Measurements from ENCODE around the gene FLOT2. TPM values are rescaled to one million over a fixed set of nuclear protein-coding genes. Genes with fewer than 3 reads are reported as not detected.

FLOT2 gene, protein sequence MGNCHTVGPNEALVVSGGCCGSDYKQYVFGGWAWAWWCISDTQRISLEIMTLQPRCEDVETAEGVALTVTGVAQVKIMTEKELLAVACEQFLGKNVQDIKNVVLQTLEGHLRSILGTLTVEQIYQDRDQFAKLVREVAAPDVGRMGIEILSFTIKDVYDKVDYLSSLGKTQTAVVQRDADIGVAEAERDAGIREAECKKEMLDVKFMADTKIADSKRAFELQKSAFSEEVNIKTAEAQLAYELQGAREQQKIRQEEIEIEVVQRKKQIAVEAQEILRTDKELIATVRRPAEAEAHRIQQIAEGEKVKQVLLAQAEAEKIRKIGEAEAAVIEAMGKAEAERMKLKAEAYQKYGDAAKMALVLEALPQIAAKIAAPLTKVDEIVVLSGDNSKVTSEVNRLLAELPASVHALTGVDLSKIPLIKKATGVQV
- 100 to 1,000 TPM; 216 to 224 TPM for total RNA-seq
- 100 to 1,000 TPM; 284 to 288 TPM for polyA plus RNA-seq

DNA sequence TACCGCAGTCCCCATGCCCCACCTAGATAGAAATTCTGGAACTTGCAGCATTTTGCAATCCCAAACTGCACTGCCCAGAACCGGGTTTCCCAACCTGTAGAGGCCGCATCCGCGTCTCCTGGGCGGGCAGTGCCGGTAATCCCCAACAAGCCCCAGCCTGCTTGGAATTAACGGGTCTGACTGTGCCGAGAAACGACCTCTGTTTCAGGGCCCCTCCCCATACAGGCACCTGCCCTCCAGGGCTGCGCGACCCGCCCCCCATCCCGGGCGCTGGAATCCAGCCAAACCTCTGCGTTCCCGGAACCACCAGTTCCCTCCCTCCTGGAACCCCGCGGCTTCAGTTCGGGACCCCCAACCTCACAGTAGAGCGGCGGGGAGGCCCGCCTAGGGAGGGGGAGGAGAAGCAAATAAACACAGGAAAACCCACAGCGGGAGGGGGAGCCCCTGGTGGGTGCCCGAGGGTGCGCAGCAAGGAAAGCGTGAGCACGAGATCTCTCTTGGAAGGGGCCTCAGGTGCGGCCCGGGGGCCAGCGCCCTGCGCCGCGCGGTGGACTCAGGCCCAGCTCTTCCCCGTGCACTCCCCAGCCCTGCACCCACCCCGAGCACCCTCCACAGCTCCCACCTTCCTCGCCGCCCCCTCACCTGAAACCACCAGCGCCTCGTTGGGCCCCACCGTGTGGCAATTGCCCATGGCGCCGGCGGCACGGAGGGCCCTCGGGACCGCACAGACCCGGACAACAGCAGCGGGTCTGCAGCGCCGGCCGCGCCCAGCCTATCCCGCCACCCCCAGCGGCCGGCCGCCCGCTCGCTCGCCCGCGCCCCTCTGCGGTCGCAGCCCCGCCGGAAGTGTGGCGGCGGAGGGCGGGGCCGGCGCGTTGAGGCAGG, at the start of gene FLOT2:
Gene FLOT2 (minus strand): TSS at position 850 of the 885 bp plus-strand sequence. CDS start 159 bp downstream, at position 691.
- H3K27me3 Mint-ChIP-seq, result no peaks in the 10 kb centered on the region
- ChIA-PET CTCF (ENCODE audit: partially characterized antibody) (interaction anchor here (0.8 to 5.6 kb wide), 13 partner anchors 12 to 220 kb away, joined by 3 to 55 read pairs (median 5); partner anchors contain the start of genes FAM222B and TLCD1), POLR2A (ENCODE audit: partially characterized antibody) (interaction anchor here (0.6 to 9.9 kb wide), 23 partner anchors 9 to 397 kb away, joined by 3 to 193 read pairs (median 8); partner anchors contain the start of genes FAM222B, NEK8, NUFIP2 and PHF12)
- no peaks in the 10 kb centered on the region for H3K9me3 Mint-ChIP-seq
- intact Hi-C loops (cut with micrococcal nuclease), result loop anchor here (1.0 to 2.0 kb wide), 2 partner anchors 20 to 29 kb away; no protein-coding TSS in a partner anchor
- peaks cover 6 to 37% of the 10 kb centered on the region in 2 donors for H3K36me3 Mint-ChIP-seq
- no peaks in the 10 kb centered on the region for H3K9me3 ChIP-seq (ENCODE audit: control insufficient read depth in 1 of 2, low read length in 2 of 2)
- H3K27ac Mint-ChIP-seq, result peak within 1 kb of the TSS; percentile 95 to 100 (median 96)
- H3K4me3 ChIP-seq (ENCODE audit: low read length in 2 of 2), result peak within 1 kb of the TSS; percentile 86 to 90
- no peaks in the 10 kb centered on the region for H3K36me3 ChIP-seq (ENCODE audit: insufficient read depth, low read length)
- DNase-seq, result peak; percentile 65 to 81 (median 74)
- H3K27me3 ChIP-seq (ENCODE audit: insufficient read depth, low read length), result no peaks in the 10 kb centered on the region
- peaks cover 47 to 83% (median 65%) of the 10 kb centered on the region in 4 donors for H3K4me1 Mint-ChIP-seq
- H3K4me1 ChIP-seq (ENCODE audit: insufficient read depth, low read length), result peaks cover 73% of the 10 kb centered on the region
- H3K4me3 Mint-ChIP-seq, result peak within 1 kb of the TSS; percentile 91 to 98 (median 96)
- peak within 1 kb of the TSS; percentile 88 for H3K27ac ChIP-seq (ENCODE audit: low read depth, low read length)

GRCh38 chr17:28946239-28946638, 48.7 kb upstream of the FLOT2 start:
- DNase-seq, result no peak
- ChIA-PET POLR2A (ENCODE audit: partially characterized antibody) (interaction anchor here (0.9 to 9.9 kb wide), 4 partner anchors 9 to 54 kb away, joined by 3 to 257 read pairs (median 164); partner anchors contain the start of genes DHRS13 and FLOT2), CTCF (ENCODE audit: partially characterized antibody) (interaction anchor here (0.6 to 2.9 kb wide), 7 partner anchors 11 to 183 kb away, joined by 3 to 9 read pairs (median 4); partner anchors contain the start of gene DHRS13)
- peaks cover 45 to 73% (median 59%) of the 10 kb centered on the region in 4 donors for H3K4me1 Mint-ChIP-seq
- Histone ChIP-seq H3K9me3 (ENCODE audit: control insufficient read depth in 1 of 2, low read length in 2 of 2) (no peaks in the 10 kb centered on the region), H3K4me1 (ENCODE audit: insufficient read depth, low read length) (peaks cover 62% of the 10 kb centered on the region), H3K36me3 (ENCODE audit: insufficient read depth, low read length) (no peaks in the 10 kb centered on the region), H3K4me3 (ENCODE audit: low read length in 2 of 2) (no peak overlapping the region), H3K27ac (ENCODE audit: low read depth, low read length) (peak overlapping the region; percentile 26), H3K27me3 (ENCODE audit: insufficient read depth, low read length) (no peaks in the 10 kb centered on the region)
- intact Hi-C loops (cut with micrococcal nuclease), result no loop called here
- peaks cover 17 to 63% of the 10 kb centered on the region in 2 donors for H3K36me3 Mint-ChIP-seq
- no peaks in the 10 kb centered on the region for H3K9me3 Mint-ChIP-seq
- H3K27me3 Mint-ChIP-seq, result no peaks in the 10 kb centered on the region
- H3K4me3 Mint-ChIP-seq, result peak overlapping the region in 7 of 8 donors; percentile 14 to 95 (median 73)
- peak overlapping the region; percentile 85 to 97 (median 94) for H3K27ac Mint-ChIP-seq

DNA sequence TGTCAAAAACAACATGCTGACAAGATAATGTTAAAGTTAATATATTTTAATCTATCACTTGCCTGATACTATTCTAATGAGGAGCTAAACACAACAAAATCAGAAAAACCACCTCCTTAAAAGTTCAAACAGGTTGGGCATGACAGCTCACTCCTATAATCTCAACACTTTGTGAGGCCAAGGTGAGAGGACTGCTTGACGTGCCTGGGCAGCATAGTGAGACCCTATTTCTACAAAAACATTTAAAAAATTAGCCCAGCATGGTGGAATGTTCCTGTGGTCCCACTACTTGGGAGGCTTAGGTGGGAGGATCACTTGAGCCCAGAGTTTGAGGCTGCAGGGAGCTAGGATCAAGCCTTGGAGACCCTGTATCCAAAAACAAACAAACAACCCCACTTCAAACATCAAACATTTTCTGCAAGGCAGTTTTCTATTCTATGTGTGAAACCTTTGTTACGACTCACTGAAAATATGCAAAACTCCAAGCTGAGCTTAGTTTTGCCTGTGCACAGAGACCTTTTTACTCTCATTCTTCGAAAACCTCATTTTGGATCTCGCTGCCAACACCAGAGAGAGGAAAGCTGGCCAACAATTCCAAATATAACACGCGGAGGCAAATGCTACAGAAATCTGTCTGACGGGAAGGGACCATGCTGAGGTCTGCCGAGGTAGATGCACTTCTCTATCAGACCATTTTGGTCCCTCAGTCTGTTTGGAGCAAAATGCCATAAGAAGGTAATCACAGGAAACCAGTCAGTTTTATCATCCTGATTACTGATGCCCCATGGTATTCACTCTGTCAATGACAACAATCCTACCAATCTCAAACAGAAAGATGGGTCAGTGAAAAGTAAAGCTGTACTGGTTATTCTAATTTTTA, 47.6 kb upstream of the FLOT2 start:
- no peaks in the 10 kb centered on the region for H3K9me3 ChIP-seq (ENCODE audit: control insufficient read depth in 1 of 2, low read length in 2 of 2)
- Mint-ChIP-seq H3K4me3 (peak overlapping the region in 6 of 8 donors; percentile 18 to 73 (median 49)), H3K27me3 (no peaks in the 10 kb centered on the region), H3K9me3 (no peaks in the 10 kb centered on the region), H3K27ac (peak overlapping the region; percentile 28 to 97 (median 94)), H3K4me1 (peaks cover 51 to 84% (median 70%) of the 10 kb centered on the region in 4 donors), H3K36me3 (peaks cover 17 to 68% of the 10 kb centered on the region in 2 donors)
- intact Hi-C loops (cut with micrococcal nuclease), result no loop called here
- H3K36me3 ChIP-seq (ENCODE audit: insufficient read depth, low read length), result no peaks in the 10 kb centered on the region
- POLR2A ChIA-PET (ENCODE audit: partially characterized antibody), result interaction anchor here (9.3 to 9.9 kb wide), 3 partner anchors 8 to 45 kb away, joined by 134 to 257 read pairs (median 193); partner anchors contain the start of genes DHRS13 and FLOT2
- H3K27ac ChIP-seq (ENCODE audit: low read depth, low read length), result peak overlapping the region; percentile 26
- no peak for DNase-seq
- no peak overlapping the region for H3K4me3 ChIP-seq (ENCODE audit: low read length in 2 of 2)
- CTCF ChIA-PET (ENCODE audit: partially characterized antibody), result interaction anchor here (1.1 to 2.9 kb wide), 7 partner anchors 16 to 218 kb away, joined by 3 to 9 read pairs (median 4); partner anchors contain the start of gene DHRS13
- no peaks in the 10 kb centered on the region for H3K27me3 ChIP-seq (ENCODE audit: insufficient read depth, low read length)
- H3K4me1 ChIP-seq (ENCODE audit: insufficient read depth, low read length), result peaks cover 73% of the 10 kb centered on the region

- POLR2A ChIA-PET (ENCODE audit: partially characterized antibody), result interaction anchor here (0.9 to 9.9 kb wide), 3 partner anchors 7 to 17 kb away, joined by 3 to 257 read pairs (median 134); no protein-coding TSS in a partner anchor
- peak overlapping the region in 3 of 8 donors; percentile 43 to 67 (median 53) for H3K4me3 Mint-ChIP-seq
These were observed 46.8 kb upstream of the FLOT2 start for GRCh38 chr17:28944343-28944742.

GRCh38 chr17:28942925-28943324, 45.4 kb upstream of the FLOT2 start:
- intact Hi-C loops (cut with micrococcal nuclease), result no loop called here
- Histone ChIP-seq H3K9me3 (ENCODE audit: control insufficient read depth in 1 of 2, low read length in 2 of 2) (no peaks in the 10 kb centered on the region), H3K36me3 (ENCODE audit: insufficient read depth, low read length) (peaks cover 5% of the 10 kb centered on the region), H3K27me3 (ENCODE audit: insufficient read depth, low read length) (no peaks in the 10 kb centered on the region), H3K4me1 (ENCODE audit: insufficient read depth, low read length) (peaks cover 84% of the 10 kb centered on the region), H3K27ac (ENCODE audit: low read depth, low read length) (no peak overlapping the region), H3K4me3 (ENCODE audit: low read length in 2 of 2) (no peak overlapping the region)
- Mint-ChIP-seq H3K27me3 (no peaks in the 10 kb centered on the region), H3K4me1 (peaks cover 60 to 92% (median 79%) of the 10 kb centered on the region in 4 donors), H3K36me3 (peaks cover 16 to 68% of the 10 kb centered on the region in 2 donors), H3K4me3 (peak overlapping the region in 1 of 8 donors; percentile 26), H3K27ac (peak overlapping the region in 3 of 7 donors; percentile 6 to 82 (median 46)), H3K9me3 (no peaks in the 10 kb centered on the region)
- POLR2A ChIA-PET (ENCODE audit: partially characterized antibody), result interaction anchor here (1.2 kb wide), 1 partner anchor 13 kb away, joined by 5 read pairs; no protein-coding TSS in a partner anchor
- DNase-seq, result no peak
- CTCF ChIA-PET (ENCODE audit: partially characterized antibody), result interaction anchor here (1.1 to 1.6 kb wide), 4 partner anchors 11 to 193 kb away, joined by 3 to 5 read pairs (median 4); partner anchors contain the start of gene DHRS13

More at GRCh38 chr17:28944343-28944742, 46.8 kb upstream of the FLOT2 start:
- Histone ChIP-seq H3K36me3 (ENCODE audit: insufficient read depth, low read length) (no peaks in the 10 kb centered on the region), H3K27ac (ENCODE audit: low read depth, low read length) (no peak overlapping the region), H3K4me1 (ENCODE audit: insufficient read depth, low read length) (peaks cover 81% of the 10 kb centered on the region), H3K27me3 (ENCODE audit: insufficient read depth, low read length) (no peaks in the 10 kb centered on the region), H3K9me3 (ENCODE audit: control insufficient read depth in 1 of 2, low read length in 2 of 2) (no peaks in the 10 kb centered on the region), H3K4me3 (ENCODE audit: low read length in 2 of 2) (no peak overlapping the region)
- H3K27ac Mint-ChIP-seq, result peak overlapping the region in 4 of 7 donors; percentile 3 to 96 (median 42)
- CTCF ChIA-PET (ENCODE audit: partially characterized antibody), result interaction anchor here (0.7 to 1.7 kb wide), 6 partner anchors 15 to 217 kb away, joined by 3 to 5 read pairs (median 3); partner anchors contain the start of gene DHRS13
- DNase-seq, result no peak
- H3K4me1 Mint-ChIP-seq, result peaks cover 56 to 92% (median 77%) of the 10 kb centered on the region in 4 donors
- H3K27me3 Mint-ChIP-seq, result no peaks in the 10 kb centered on the region
- peaks cover 17 to 71% of the 10 kb centered on the region in 2 donors for H3K36me3 Mint-ChIP-seq
- intact Hi-C loops (cut with micrococcal nuclease), result no loop called here
- no peaks in the 10 kb centered on the region for H3K9me3 Mint-ChIP-seq
